HCT116 (cell line): ENCODE measurements around the gene CD164L2. TPM values are rescaled to one million over a fixed set of nuclear protein-coding genes. Genes with fewer than 3 reads are reported as not detected.

Experiments used
- ATAC-seq: fragments of 200-7000 bp; cut with Tn5 transposase; 2 replicates; pipeline ENCODE4 v1.9.1; 2020; ENCODE audit warnings: mild to moderate bottlenecking, moderate library complexity
- BruUV-seq: library from RNA; stranded (reverse); fragments of 400-500 nt; replicated peaks from 2 replicates; lab custom pipeline; 2021; lab: Mats Ljungman, UMichigan
- CTCF ChIA-PET: fragments of 300-600 bp; sonication (Branson Sonifier 250); formaldehyde crosslinking; loops from one replicate; lab custom pipeline; 2021; ENCODE audit warnings: antibody characterized with exemption; lab: Charles Lee
- POLR2A ChIA-PET: fragments of 300-600, 350-600 bp; sonication (Branson Sonifier 250); formaldehyde crosslinking; loops from one replicate; lab custom pipeline; 2021; ENCODE audit warnings: antibody characterized with exemption; lab: Charles Lee
- RAD21 ChIA-PET, 2 experiments: fragments of 300-600 bp; sonication (Branson Sonifier 250); formaldehyde crosslinking; loops; one replicate each; lab custom pipeline; 2023; ENCODE audit warnings: low total read pairs in 2 of 2; ENCODE audit not compliant: uncharacterized antibody in 2 of 2, unreplicated experiment in 2 of 2, low non-redundant PET in 1 of 2; lab: Charles Lee
- DNase-seq: peaks from one replicate; pipeline ENCODE4 v3.0.0-alpha.2; 2010; ENCODE audit warnings: low read depth, low spot score
- H2AFZ ChIP-seq: fragments of 200-600 bp; shearing (Covaris generic), sonication (generic); 2 replicates; pipeline ENCODE4 v1.6.1; 2017; ENCODE audit warnings: low read depth, mixed run types, mixed read lengths, antibody characterized with exemption, low read length; ENCODE audit not compliant: poor library complexity, severe bottlenecking
- H3K27ac ChIP-seq: 2 replicates; pipeline ENCODE4 v1.5.1; 2012; ENCODE audit warnings: low read depth, low read length
- H3K27me3 ChIP-seq: fragments of 200-600 bp; sonication (generic); 2 replicates; pipeline ENCODE4 v1.6.1; 2016; ENCODE audit warnings: mixed run types, low read length, mixed read lengths; ENCODE audit not compliant: insufficient read depth
- H3K36me3 ChIP-seq, 2 experiments: fragments of 200-500 bp in 1 of 2; fragments of 200-600 bp in 1 of 2; sonication (Bioruptor generic) in 1 of 2; sonication (generic) in 1 of 2; 2 replicates each; pipeline versions ENCODE4 v1.5.1 to v1.6.1; 2014 to 2016; ENCODE audit warnings: low read length in 2 of 2, inconsistent platforms in 1 of 2, mixed read lengths in 1 of 2, mixed run types in 1 of 2; ENCODE audit not compliant: insufficient read depth in 2 of 2, control insufficient read depth in 1 of 2
- H3K4me1 ChIP-seq, 2 experiments: fragments of 200-600 bp in 1 of 2; sonication (generic) in 1 of 2; 2 replicates each; pipeline versions ENCODE4 v1.5.1 to v1.6.1; 2012 to 2017; ENCODE audit warnings: low read length in 2 of 2, inconsistent platforms in 1 of 2, mild to moderate bottlenecking in 1 of 2, mixed read lengths in 1 of 2, mixed run types in 1 of 2, moderate library complexity in 1 of 2; ENCODE audit not compliant: insufficient read depth in 2 of 2, control insufficient read depth in 1 of 2
- H3K4me2 ChIP-seq: fragments of 200-600 bp; sonication (generic); 2 replicates; pipeline ENCODE4 v1.6.1; 2017; ENCODE audit warnings: mixed run types, low read length, mixed read lengths
- H3K4me3 ChIP-seq, 2 experiments: fragments of 200-600 bp in 1 of 2; sonication (generic) in 1 of 2; replicated peaks in 1 of 2; 2 replicates each; pipeline ENCODE4 v1.5.1; 2011 to 2016; ENCODE audit warnings: low read length in 2 of 2, control low read depth in 1 of 2, low read depth in 1 of 2, mild to moderate bottlenecking in 1 of 2, mixed read lengths in 1 of 2, mixed run types in 1 of 2
- H3K79me2 ChIP-seq: fragments of 200-600 bp; sonication (generic); 2 replicates; pipeline ENCODE4 v1.6.1; 2017; ENCODE audit warnings: mild to moderate bottlenecking, mixed run types, low read length, moderate library complexity, mixed read lengths; ENCODE audit not compliant: insufficient read depth
- H3K9ac ChIP-seq: fragments of 200-600 bp; sonication (generic); 2 replicates; pipeline ENCODE4 v1.6.1; 2016; ENCODE audit warnings: low read length, mixed read lengths
- H3K9me2 ChIP-seq: fragments of 200-600 bp; sonication (generic), shearing (Covaris generic); 2 replicates; pipeline ENCODE4 v1.6.1; 2017; ENCODE audit warnings: mixed run types, mild to moderate bottlenecking, moderate library complexity; ENCODE audit not compliant: insufficient read depth
- H3K9me3 ChIP-seq, 2 experiments: fragments of 200-500 bp in 1 of 2; fragments of 200-600 bp in 1 of 2; sonication (Bioruptor generic) in 1 of 2; sonication (generic) in 1 of 2; 2 replicates each; pipeline ENCODE4 v1.6.1; 2014 to 2017; ENCODE audit warnings: low read length in 2 of 2, mixed read lengths in 2 of 2, inconsistent platforms in 1 of 2, low read depth in 1 of 2, mild to moderate bottlenecking in 1 of 2, mixed run types in 1 of 2, moderate library complexity in 1 of 2; ENCODE audit not compliant: control insufficient read depth in 1 of 2, insufficient read depth in 1 of 2
- H4K20me1 ChIP-seq: fragments of 200-600 bp; sonication (generic), shearing (Covaris generic); 2 replicates; pipeline ENCODE4 v1.6.1; 2017; ENCODE audit warnings: mixed run types, mild to moderate bottlenecking, moderate library complexity; ENCODE audit not compliant: insufficient read depth
- CBX3 ChIP-seq: IDR thresholded peaks from 2 replicates; pipeline ENCODE4 v1.6.1; 2012; ENCODE audit warnings: low read depth
- CEBPB ChIP-seq: IDR thresholded peaks from 2 replicates; pipeline ENCODE4 v1.6.1; 2012; ENCODE audit warnings: low read depth
- CTCF ChIP-seq, 3 experiments: fragments of 200-600 bp in 1 of 3; sonication (generic) in 1 of 3; IDR thresholded peaks in 2 of 3; conservative IDR thresholded peaks in 1 of 3; 2 replicates each; pipeline ENCODE4 v1.5.1; 2012 to 2017; ENCODE audit warnings: low read depth in 2 of 3, low read length in 2 of 3, antibody characterized with exemption in 1 of 3, borderline replicate concordance in 1 of 3, control low read depth in 1 of 3, mild to moderate bottlenecking in 1 of 3, mixed read lengths in 1 of 3, mixed run types in 1 of 3, moderate library complexity in 1 of 3; ENCODE audit not compliant: insufficient read depth in 1 of 3
- EGR1 ChIP-seq: IDR thresholded peaks from 2 replicates; pipeline ENCODE4 v1.6.1; 2012; ENCODE audit warnings: low read depth
- ELF1 ChIP-seq: IDR thresholded peaks from 2 replicates; pipeline ENCODE4 v1.6.1; 2012; ENCODE audit warnings: low read depth, borderline replicate concordance
- EZH2 ChIP-seq: fragments of 200-600 bp; sonication (generic); IDR thresholded peaks from 2 replicates; pipeline ENCODE4 v1.6.1; 2017; ENCODE audit warnings: antibody characterized with exemption, mixed run types
- EZH2phosphoT487 ChIP-seq: fragments of 200-600 bp; IDR thresholded peaks from 2 replicates; pipeline ENCODE4 v1.6.1; 2018; ENCODE audit warnings: antibody characterized with exemption, borderline replicate concordance
- FOSL1 ChIP-seq: IDR thresholded peaks from 2 replicates; pipeline ENCODE4 v1.6.1; 2012; ENCODE audit warnings: low read depth
- JUND ChIP-seq: IDR thresholded peaks from 2 replicates; pipeline ENCODE4 v1.6.1; 2012
- POLR2AphosphoS5 ChIP-seq: IDR thresholded peaks from 2 replicates; pipeline ENCODE4 v1.6.1; 2011; ENCODE audit warnings: mild to moderate bottlenecking, low read depth, low read length, moderate library complexity
- RAD21 ChIP-seq: IDR thresholded peaks from 2 replicates; pipeline ENCODE4 v1.6.1; 2012; ENCODE audit warnings: low read depth, mild to moderate bottlenecking
- REST ChIP-seq: IDR thresholded peaks from 2 replicates; pipeline ENCODE4 v1.6.1; 2012; ENCODE audit warnings: low read depth
- SIN3A ChIP-seq: IDR thresholded peaks from 2 replicates; pipeline ENCODE4 v1.6.1; 2012; ENCODE audit warnings: low read depth
- SP1 ChIP-seq: IDR thresholded peaks from 2 replicates; pipeline ENCODE4 v1.6.1; 2012; ENCODE audit warnings: low read depth
- SRF ChIP-seq: IDR thresholded peaks from 2 replicates; pipeline ENCODE4 v1.6.1; 2012; ENCODE audit warnings: low read depth
- TCF7L2 ChIP-seq: IDR thresholded peaks from 2 replicates; pipeline ENCODE4 v1.7.0; 2011; ENCODE audit warnings: borderline replicate concordance, inconsistent platforms; ENCODE audit not compliant: insufficient read depth, insufficient read length; ENCODE audit errors: extremely low read depth
- YY1 ChIP-seq: IDR thresholded peaks from 2 replicates; pipeline ENCODE4 v1.6.1; 2011; ENCODE audit warnings: low read length, low read depth, moderate library complexity, mild to moderate bottlenecking; ENCODE audit not compliant: insufficient replicate concordance; ENCODE audit errors: extremely low read depth
- ZBTB33 ChIP-seq: IDR thresholded peaks from 2 replicates; pipeline ENCODE4 v1.6.1; 2011; ENCODE audit warnings: mild to moderate bottlenecking, low read length, moderate library complexity; ENCODE audit not compliant: insufficient replicate concordance; ENCODE audit errors: extremely low read depth
- ZFX ChIP-seq: fragments of 450-650 bp; IDR thresholded peaks from 2 replicates; pipeline ENCODE4 v1.6.1; 2017
- ZNF274 ChIP-seq: fragments of 200-500 bp; sonication (Bioruptor generic); IDR thresholded peaks from 2 replicates; pipeline ENCODE4 v1.6.1; 2014; ENCODE audit warnings: mild to moderate bottlenecking, low read depth, low read length, inconsistent platforms
- intact Hi-C: fragments of 100-400 bp; cut with micrococcal nuclease; formaldehyde crosslinking; loops from 2 replicates; pipeline ENCODE4 v1.10.0; 2022
- total RNA-seq: library from RNA; stranded (reverse); gene quantifications from one replicate; pipeline ENCODE4 v1.2.1, GENCODE V29; 2021; ENCODE audit not compliant: unreplicated experiment

CD164L2 gene
- total RNA-seq, 1 experiment from 2014 or later: 11.6 TPM

- H3K36me3 ChIP-seq: peaks cover 5 to 10% of the 10 kb centered on the region in 2 experiments; a peak in 3 of 4 replicates
- DNase-seq (no peak), ATAC-seq (no peak)
- ChIA-PET CTCF (interaction anchor here (1.5 kb wide), 1 partner anchor 11 kb away, joined by 4 read pairs; no protein-coding TSS in a partner anchor), RAD21 (no interaction called here), POLR2A (interaction anchor here (1.2 kb wide), 1 partner anchor 9 kb away, joined by 3 read pairs; no protein-coding TSS in a partner anchor)
- H3K27ac ChIP-seq: no peak overlapping the region
- no peak overlapping the region for H2AFZ ChIP-seq
- H3K27me3 ChIP-seq: no peaks in the 10 kb centered on the region
- no peak overlapping the region for H3K4me2 ChIP-seq
- H4K20me1 ChIP-seq: 0 out of 2 replicates have a peak, but pooled peaks cover 3% of the 10 kb centered on the region
- H3K79me2 ChIP-seq: peaks cover 62% of the 10 kb centered on the region
- no TSS peak for BruUV-seq
- no peaks in the 10 kb centered on the region for H3K9me2 ChIP-seq
- no peak overlapping the region for H3K9ac ChIP-seq
- no peaks in the 10 kb centered on the region for H3K9me3 ChIP-seq
- H3K4me3 ChIP-seq: no peak overlapping the region
- intact Hi-C loops: no loop called here
- H3K4me1 ChIP-seq: no peaks in the 10 kb centered on the region
- TF ChIP-seq ELF1 (no peak), CBX3 (no peak), EGR1 (no peak), ZFX (no peak), REST (no peak), JUND (no peak), SRF (no peak), FOSL1 (no peak), EZH2 (no peak), ZNF274 (no peak), YY1 (no peak), CEBPB (no peak), CTCF (IDR thresholded peaks at IDR 0.05 in 2 of 3, conservative IDR thresholded peaks at IDR 0.05 in 1 of 3; ENCODE audit: borderline replicate concordance in 1 of 3, insufficient read depth in 1 of 3, low read depth in 2 of 3, low read length in 2 of 3) (no peak), TCF7L2 (no peak), EZH2phosphoT487 (no peak), SP1 (no peak), RAD21 (no peak), POLR2AphosphoS5 (no peak), ZBTB33 (no peak), SIN3A (no peak)
These were observed 44.2 kb upstream of the CD164L2 start for GRCh38 chr1:27427329-27427728.
